Measurements from ENCODE around the gene CHCHD6. TPM values are rescaled to one million over a fixed set of nuclear protein-coding genes. Genes with fewer than 3 reads are reported as not detected.

Gene CHCHD6
- total RNA-seq, 2 donors from 2014 or later: 8.4 to 10.9 TPM

DNA sequence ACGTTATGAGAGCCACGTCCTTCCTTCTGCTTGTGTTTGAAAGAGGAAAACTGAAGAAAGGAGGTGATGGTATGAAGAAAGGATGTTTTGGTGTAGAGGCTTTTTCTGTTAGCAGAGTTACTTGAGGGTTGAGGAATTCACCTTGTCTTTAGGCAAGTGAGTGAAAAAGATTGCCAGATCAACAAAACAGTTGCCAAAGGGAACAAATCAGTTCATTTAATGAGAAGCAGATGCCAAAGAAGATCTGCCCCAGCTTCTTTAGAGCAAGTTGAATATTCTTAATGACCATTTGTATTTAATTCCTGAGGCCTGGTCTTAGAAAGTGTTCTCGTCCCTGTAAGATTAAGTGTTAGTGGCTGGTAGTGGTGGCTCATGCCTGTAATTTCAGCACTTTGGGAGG is 2.6 kb downstream of the CHCHD6 start:
- TF ChIP-seq CTCF (IDR thresholded peaks at IDR 0.05): no peak
- no peak for DNase-seq (ENCODE audit: low spot score)
- peaks cover 0 to 12% of the 10 kb centered on the region in 2 donors for H3K4me1 ChIP-seq
- no peak overlapping the region for H3K4me3 ChIP-seq
- H3K36me3 ChIP-seq: no peaks in the 10 kb centered on the region
- H3K9me3 ChIP-seq: peaks cover 0 to under 1% of the 10 kb centered on the region in 2 donors
- H3K27ac ChIP-seq: no peak overlapping the region
- H3K27me3 ChIP-seq: no peaks in the 10 kb centered on the region

DNA sequence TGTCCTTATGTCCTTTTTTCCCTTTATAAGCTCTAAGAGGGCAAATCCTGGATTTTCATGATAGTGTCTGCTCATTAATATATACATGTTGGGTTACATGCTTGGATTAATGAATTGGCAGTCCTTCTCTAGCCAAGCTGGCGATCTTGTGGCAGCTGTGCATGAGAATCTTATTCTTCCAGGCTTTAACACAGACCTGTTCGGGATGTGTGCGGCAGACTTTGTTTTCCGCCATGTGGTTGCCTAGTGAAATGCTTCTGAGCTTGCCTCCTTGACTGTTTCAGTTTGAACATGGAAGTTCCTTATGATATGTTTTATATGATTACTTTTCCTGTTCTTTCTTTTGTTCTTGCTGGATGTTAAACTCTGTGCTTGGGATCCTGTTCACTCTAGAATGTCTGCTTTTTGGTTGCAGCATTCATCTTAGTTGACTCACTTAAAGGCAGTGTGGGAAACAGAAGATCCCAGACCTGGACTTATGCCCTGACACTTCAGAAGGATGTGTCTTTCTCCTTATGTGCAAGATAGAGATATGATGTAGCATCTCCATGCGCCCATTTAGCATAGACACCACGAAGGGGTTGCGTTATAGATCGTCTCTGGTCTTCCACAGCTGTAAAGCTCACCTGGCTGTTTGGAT is 7.2 kb downstream of the CHCHD6 start:
- no peak for TF ChIP-seq CTCF (IDR thresholded peaks at IDR 0.05)
- DNase-seq (ENCODE audit: low spot score): no peak
- Histone ChIP-seq H3K27ac (no peak overlapping the region), H3K27me3 (no peaks in the 10 kb centered on the region), H3K4me3 (no peak overlapping the region), H3K4me1 (no peaks in the 10 kb centered on the region), H3K36me3 (no peaks in the 10 kb centered on the region), H3K9me3 (no peaks in the 10 kb centered on the region)

DNA sequence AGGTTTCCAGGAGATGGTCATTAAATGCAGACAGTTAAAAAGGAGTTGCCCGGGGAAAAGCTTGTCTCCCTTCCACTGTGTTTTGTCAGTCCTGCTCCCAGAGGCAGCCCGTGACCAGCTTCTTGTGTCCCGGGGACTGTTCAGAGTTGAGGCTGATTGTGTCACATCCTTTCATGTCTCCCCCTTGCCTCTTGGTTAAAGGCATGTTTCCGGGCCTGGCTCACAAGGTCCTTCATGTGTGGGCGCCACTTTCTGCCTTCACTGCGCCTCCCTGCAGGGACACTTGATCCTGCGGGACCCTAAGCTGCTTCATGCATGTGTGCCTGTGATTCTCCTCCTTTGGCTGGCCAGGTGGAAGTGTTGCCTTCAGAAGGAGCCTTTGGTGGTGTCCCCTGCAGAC is 9.2 kb downstream of the CHCHD6 start:
- Histone ChIP-seq H3K9me3 (no peaks in the 10 kb centered on the region), H3K36me3 (no peaks in the 10 kb centered on the region), H3K27me3 (no peaks in the 10 kb centered on the region), H3K4me1 (no peaks in the 10 kb centered on the region), H3K4me3 (no peak overlapping the region), H3K27ac (no peak overlapping the region)
- TF ChIP-seq CTCF (IDR thresholded peaks at IDR 0.05): no peak
- no peak for DNase-seq (ENCODE audit: low spot score)

DNA sequence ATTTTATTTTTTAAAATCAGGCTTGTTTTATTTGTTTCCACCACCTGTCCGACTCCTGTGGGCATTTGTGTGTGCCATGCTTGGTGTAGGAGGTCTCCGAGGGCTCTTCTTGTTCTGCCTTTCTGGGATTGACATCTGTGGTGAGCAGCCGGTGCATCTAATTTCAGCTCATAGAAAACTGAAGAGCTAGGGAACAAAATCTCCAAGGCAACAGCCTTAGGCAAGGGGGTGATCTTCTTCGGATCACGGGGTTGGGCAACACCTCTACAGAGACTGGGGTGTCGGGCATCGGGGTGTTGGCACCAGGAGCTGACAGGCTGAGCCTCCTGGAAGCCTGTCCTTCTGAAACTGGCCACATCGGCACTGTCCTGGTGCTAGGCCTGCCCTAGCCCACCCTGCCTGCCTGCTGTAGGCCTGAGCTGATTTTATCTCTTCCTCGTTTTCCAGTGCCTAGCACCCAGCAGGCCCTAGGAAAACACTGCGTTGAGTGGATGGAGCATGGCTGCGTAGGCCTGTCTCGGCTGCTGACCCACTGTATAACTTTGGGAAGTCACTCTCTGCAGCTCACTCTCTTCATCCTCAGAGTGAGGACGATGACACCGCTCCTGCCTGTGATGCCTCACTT is 10.3 kb downstream of the CHCHD6 start:
- TF ChIP-seq CTCF (IDR thresholded peaks at IDR 0.05): no peak
- no peaks in the 10 kb centered on the region for H3K27me3 ChIP-seq
- H3K4me1 ChIP-seq: no peaks in the 10 kb centered on the region
- no peak overlapping the region for H3K4me3 ChIP-seq
- no peak for DNase-seq (ENCODE audit: low spot score)
- no peaks in the 10 kb centered on the region for H3K36me3 ChIP-seq
- H3K27ac ChIP-seq: no peak overlapping the region
- H3K9me3 ChIP-seq: no peaks in the 10 kb centered on the region

DNA sequence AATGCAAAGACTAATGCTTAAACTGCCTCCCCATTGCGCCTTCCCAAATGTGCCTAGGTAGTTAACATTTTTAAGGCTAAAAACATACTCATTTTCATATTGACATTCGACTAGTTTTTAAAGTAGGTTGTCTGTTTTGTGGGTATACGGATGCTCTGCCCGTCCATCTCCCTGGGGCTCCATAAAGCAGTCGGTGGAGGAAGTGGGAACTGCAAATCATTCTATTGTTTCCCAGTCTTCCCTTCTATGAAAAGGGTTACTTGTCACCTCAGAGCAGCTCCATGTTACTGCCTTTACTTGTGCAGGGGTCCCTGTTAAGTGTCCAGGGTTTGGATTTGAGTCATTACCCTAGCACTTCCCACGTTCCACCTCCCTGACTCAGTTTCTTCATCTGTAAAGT is 10.9 kb downstream of the CHCHD6 start:
- Histone ChIP-seq H3K9me3 (no peaks in the 10 kb centered on the region), H3K27me3 (no peaks in the 10 kb centered on the region), H3K36me3 (no peaks in the 10 kb centered on the region), H3K4me1 (no peaks in the 10 kb centered on the region), H3K27ac (no peak overlapping the region), H3K4me3 (no peak overlapping the region)
- no peak for TF ChIP-seq CTCF (IDR thresholded peaks at IDR 0.05)
- no peak for DNase-seq (ENCODE audit: low spot score)

- Histone ChIP-seq H3K27ac (no peak overlapping the region), H3K9me3 (no peaks in the 10 kb centered on the region), H3K4me3 (no peak overlapping the region), H3K36me3 (no peaks in the 10 kb centered on the region), H3K4me1 (no peaks in the 10 kb centered on the region), H3K27me3 (no peaks in the 10 kb centered on the region)
- no peak for DNase-seq (ENCODE audit: low spot score)
- TF ChIP-seq CTCF (IDR thresholded peaks at IDR 0.05): no peak
Observed at GRCh38 chr3:126715432-126715831, 11.4 kb downstream of the CHCHD6 start.

Measured in right atrium auricular region (tissue), 2 donors.